Suppressor macrophage treated with lipopolysaccharide for 4 hours (primary cell): Measurements from ENCODE around the gene ABCF3.

Experiments
- DNase-seq: peaks from one replicate; pipeline ENCODE4 v3.0.0-alpha.2; 2020

ABCF3 gene

GRCh38 chr3:184234224-184234623 lies 48.2 kb downstream of the ABCF3 start:
- no peak for DNase-seq

GRCh38 chr3:184234671-184235380 lies 48.8 kb downstream of the ABCF3 start:
- no peak for DNase-seq

GRCh38 chr3:184235381-184236032 lies 49.5 kb downstream of the ABCF3 start:
- DNase-seq: no peak

- no peak for DNase-seq
These were observed 50.0 kb downstream of the ABCF3 start for GRCh38 chr3:184236033-184236410.

GRCh38 chr3:184236636-184237035 lies 50.6 kb downstream of the ABCF3 start:
- no peak for DNase-seq

- DNase-seq: no peak
These were observed 51.2 kb downstream of the ABCF3 start for GRCh38 chr3:184237211-184237610.

- DNase-seq: no peak
These were observed 51.8 kb downstream of the ABCF3 start for GRCh38 chr3:184237807-184238206.

- no peak for DNase-seq
These were observed 52.3 kb downstream of the ABCF3 start for GRCh38 chr3:184238246-184238818.

GRCh38 chr3:184239221-184239620 lies 53.2 kb downstream of the ABCF3 start:
- no peak for DNase-seq

- DNase-seq: no peak
These were observed 53.7 kb downstream of the ABCF3 start for GRCh38 chr3:184239708-184240107.

- no peak for DNase-seq
These were observed 54.6 kb downstream of the ABCF3 start for GRCh38 chr3:184240384-184241140.

GRCh38 chr3:184241141-184241446 lies 55.1 kb downstream of the ABCF3 start:
- DNase-seq: no peak

GRCh38 chr3:184241447-184242296 lies 55.7 kb downstream of the ABCF3 start:
- DNase-seq: no peak

GRCh38 chr3:184242297-184242685 lies 56.3 kb downstream of the ABCF3 start:
- no peak for DNase-seq
